Endothelial cell of umbilical vein (primary cell): ENCODE measurements around the gene HPGD. TPM values are rescaled to one million over a fixed set of nuclear protein-coding genes. Genes with fewer than 3 reads are reported as not detected.

Experiments used
- BruUV-seq: library from RNA; stranded (reverse); fragments of 400-500 nt; replicated peaks from 2 replicates; lab custom pipeline; 2021; lab: Mats Ljungman, UMichigan
- CTCF ChIA-PET: fragments of 300-600, 350-600 bp; sonication (Branson Sonifier 250); formaldehyde crosslinking; loops from one replicate; lab custom pipeline; 2021; ENCODE audit warnings: antibody characterized with exemption, inconsistent platforms; lab: Charles Lee
- POLR2A ChIA-PET: fragments of 300-600, 350-600 bp; sonication (Branson Sonifier 250); formaldehyde crosslinking; loops from one replicate; lab custom pipeline; 2021; ENCODE audit warnings: antibody characterized with exemption, inconsistent platforms; lab: Charles Lee
- DNase-seq: peaks from one replicate; pipeline ENCODE4 v3.0.0-alpha.2; 2011; ENCODE audit warnings: low read depth, low spot score
- FAIRE-seq: peaks from 2 replicates; lab custom pipeline; 2011; peaks lifted over from hg19 to GRCh38; lab: Jason Lieb, UNC
- H2AFZ ChIP-seq: 2 replicates; pipeline ENCODE4 v1.6.0; 2012; ENCODE audit warnings: low read depth, low read length, control low read depth, inconsistent platforms
- H3K27ac ChIP-seq: 2 replicates; pipeline ENCODE4 v1.5.1; 2011; ENCODE audit warnings: low read depth, mild to moderate bottlenecking, control low read depth, low read length, moderate library complexity; ENCODE audit not compliant: insufficient read depth
- H3K27me3 ChIP-seq, 2 experiments: 2 replicates each; pipeline versions ENCODE4 v1.6.0 to v1.6.1; 2011; ENCODE audit warnings: low read length in 2 of 2, mixed read lengths in 1 of 2; ENCODE audit not compliant: control insufficient read depth in 2 of 2, insufficient read depth in 2 of 2
- H3K36me3 ChIP-seq, 2 experiments: 2 replicates in 1 of 2; 3 replicates in 1 of 2; pipeline ENCODE4 v1.5.1; 2011; ENCODE audit warnings: low read length in 2 of 2, mild to moderate bottlenecking in 1 of 2, moderate library complexity in 1 of 2; ENCODE audit not compliant: control insufficient read depth in 2 of 2, insufficient read depth in 2 of 2; ENCODE audit errors: extremely low read depth in 1 of 2
- H3K4me1 ChIP-seq: 3 replicates; pipeline ENCODE4 v1.5.1; 2011; ENCODE audit warnings: mild to moderate bottlenecking, low read length; ENCODE audit not compliant: control insufficient read depth, insufficient read depth; ENCODE audit errors: extremely low read depth
- H3K4me2 ChIP-seq: 2 replicates; pipeline ENCODE4 v1.6.1; 2011; ENCODE audit warnings: low read length, control low read depth, mixed read lengths; ENCODE audit not compliant: insufficient read depth
- H3K4me3 ChIP-seq, 3 experiments: fragments of 200-600 bp in 1 of 3; sonication (generic), shearing (Covaris generic) in 1 of 3; replicated peaks in 1 of 3; 2 replicates each; pipeline ENCODE4 v1.5.1; 2011 to 2016; ENCODE audit warnings: control low read depth in 3 of 3, low read length in 3 of 3, mild to moderate bottlenecking in 2 of 3, inconsistent platforms in 1 of 3, low read depth in 1 of 3, moderate library complexity in 1 of 3; ENCODE audit not compliant: insufficient read depth in 1 of 3
- H3K79me2 ChIP-seq: 2 replicates; pipeline ENCODE4 v1.6.0; 2012; ENCODE audit warnings: low read length, inconsistent platforms; ENCODE audit not compliant: control insufficient read depth, insufficient read depth
- H3K9ac ChIP-seq: replicated peaks from 2 replicates; pipeline ENCODE3; 2011; ENCODE audit warnings: low read length, control low read depth; ENCODE audit not compliant: insufficient read depth; ENCODE audit errors: extremely low read depth
- H3K9me1 ChIP-seq: replicated peaks from 3 replicates; pipeline ENCODE4 v1.6.0; 2011; ENCODE audit warnings: mild to moderate bottlenecking, low read length; ENCODE audit not compliant: control insufficient read depth, insufficient read depth; ENCODE audit errors: extremely low read depth
- H3K9me3 ChIP-seq: replicated peaks from 2 replicates; pipeline ENCODE4 v1.5.1; 2012; ENCODE audit warnings: low read length, inconsistent platforms; ENCODE audit not compliant: control insufficient read depth, insufficient read depth
- H4K20me1 ChIP-seq: replicated peaks from 2 replicates; pipeline ENCODE3; 2011; ENCODE audit warnings: mild to moderate bottlenecking, low read length; ENCODE audit not compliant: control insufficient read depth, insufficient read depth; ENCODE audit errors: extremely low read depth
- EZH2 ChIP-seq: IDR thresholded peaks from 2 replicates; pipeline ENCODE4 v1.6.1; 2012; ENCODE audit warnings: borderline replicate concordance, low read depth, mild to moderate bottlenecking, moderate library complexity, low read length, inconsistent platforms; ENCODE audit not compliant: severe bottlenecking
- FOS ChIP-seq: IDR thresholded peaks from 2 replicates; pipeline ENCODE4 v1.6.1; 2011; ENCODE audit warnings: mild to moderate bottlenecking, low read length, moderate library complexity, borderline replicate concordance; ENCODE audit not compliant: insufficient read depth
- GATA2 ChIP-seq: IDR thresholded peaks from 2 replicates; pipeline ENCODE4 v1.7.0; 2011; ENCODE audit warnings: low read depth, mild to moderate bottlenecking, moderate library complexity, mixed read lengths, low read length; ENCODE audit not compliant: insufficient read length, insufficient read depth
- JUN ChIP-seq: IDR thresholded peaks from 2 replicates; pipeline ENCODE4 v1.6.1; 2011; ENCODE audit warnings: borderline replicate concordance, low read depth; ENCODE audit not compliant: insufficient read length, insufficient read depth
- MYC ChIP-seq: IDR thresholded peaks from one replicate; pipeline ENCODE4 v1.6.1; 2011; ENCODE audit warnings: mild to moderate bottlenecking, low read depth, low read length
- POLR2A ChIP-seq: IDR thresholded peaks from 2 replicates; pipeline ENCODE4 v1.6.1; 2012; ENCODE audit warnings: low read depth, mild to moderate bottlenecking, control low read depth, low read length
- POLR2AphosphoS5 ChIP-seq: IDR thresholded peaks from 2 replicates; pipeline ENCODE4 v1.6.1; 2012; ENCODE audit warnings: low read depth, mild to moderate bottlenecking, control low read depth, low read length, moderate library complexity; ENCODE audit not compliant: insufficient read depth
- dilution Hi-C: fragments of 300-500 bp; cut with MboI; formaldehyde crosslinking; loops from one replicate; pipeline ENCODE4 v1.15.0; 2019; ENCODE audit warnings: low sequenced_read_pairs; ENCODE audit not compliant: extremely low pct_ligation_motif_present
- intact Hi-C: fragments of 100-400 bp; cut with micrococcal nuclease; formaldehyde crosslinking; loops from one replicate; pipeline ENCODE4 v1.10.0; 2022
- polyA plus RNA-seq, 4 experiments: library from polyadenylated mRNA; depleted of rRNA in 3 of 4; stranded (reverse) in 3 of 4; unstranded in 1 of 4; fragments of >200 nt; gene quantifications; 2 replicates each; pipeline versions ENCODE4 v1.2.1 to v1.2.3, GENCODE V29; 2011 to 2012; ENCODE audit warnings: missing spikeins in 1 of 4
- total RNA-seq: library from RNA; stranded (reverse); gene quantifications from 2 replicates; pipeline ENCODE4 v1.2.3, GENCODE V29; 2021
- TF ChIP-seq, protein P1 (sequence below), 2 donors: IDR thresholded peaks; 1 replicate in 1 of 2; 2 replicates in 1 of 2; pipeline ENCODE4 v1.5.1; 2011; ENCODE audit warnings: low read length in 2 of 2, mild to moderate bottlenecking in 2 of 2, moderate library complexity in 2 of 2, control low read depth in 1 of 2, inconsistent platforms in 1 of 2, low read depth in 1 of 2; ENCODE audit not compliant: insufficient read depth in 1 of 2; ENCODE audit errors: extremely low read depth in 1 of 2
- TF ChIP-seq, protein P2 (sequence below): IDR thresholded peaks from 2 replicates; pipeline ENCODE4 v1.6.1; 2011; ENCODE audit not compliant: insufficient read depth, insufficient read length

Gene HPGD
- total and polyA plus RNA-seq, 2 donors (not counting 3 experiments of a cell fraction or from before 2014, with no cell fraction given) = not detected

DNA sequence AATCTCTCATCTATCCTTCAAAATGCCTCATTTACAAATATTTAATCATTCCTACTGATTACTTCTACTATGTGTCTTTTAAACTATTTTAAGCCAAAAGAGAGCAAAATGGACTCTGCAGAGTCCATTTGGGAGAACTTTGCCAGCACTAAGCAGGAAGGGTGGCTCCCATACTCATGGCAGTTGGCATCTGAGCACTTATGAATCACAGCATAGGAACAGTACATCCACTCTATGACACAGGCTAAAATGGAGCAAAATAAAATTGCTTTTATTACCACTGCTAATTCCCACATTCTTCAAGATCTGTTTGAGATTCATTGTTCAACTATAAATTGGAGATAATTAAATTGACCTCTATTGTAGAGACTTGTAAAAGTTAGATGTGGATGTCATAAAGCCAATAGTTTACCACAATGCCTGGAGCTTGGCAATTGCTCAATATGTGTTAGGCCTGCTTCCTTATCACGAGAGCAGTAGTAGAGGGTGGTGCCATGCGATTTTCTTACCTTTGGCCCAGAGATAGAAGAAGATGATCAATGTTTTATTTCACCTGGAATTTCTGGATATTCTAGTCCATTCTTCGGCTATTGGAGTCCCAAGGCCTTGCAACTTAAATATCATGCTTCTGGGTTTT is 19.1 kb downstream of the HPGD start:
- Histone ChIP-seq H4K20me1 (no peaks in the 10 kb centered on the region), H3K27ac (no peak overlapping the region), H3K79me2 (no peaks in the 10 kb centered on the region), H3K4me2 (no peak overlapping the region), H3K4me3 (no peak overlapping the region), H3K4me1 (no peaks in the 10 kb centered on the region), H3K9me1 (no peaks in the 10 kb centered on the region), H3K27me3 (no peaks in the 10 kb centered on the region), H3K9ac (no peak overlapping the region), H3K9me3 (no peaks in the 10 kb centered on the region), H3K36me3 (no peaks in the 10 kb centered on the region), H2AFZ (no peak overlapping the region)
- intact Hi-C loops (no loop called here), dilution Hi-C loops (no loop called here)
- DNase-seq (no peak), FAIRE-seq (no peak)
- TF ChIP-seq JUN (no peak), FOS (no peak), EZH2 (no peak), MYC (no peak), GATA2 (no peak), POLR2AphosphoS5 (no peak), POLR2A (no peak)
- TF ChIP-seq, protein P1, sequence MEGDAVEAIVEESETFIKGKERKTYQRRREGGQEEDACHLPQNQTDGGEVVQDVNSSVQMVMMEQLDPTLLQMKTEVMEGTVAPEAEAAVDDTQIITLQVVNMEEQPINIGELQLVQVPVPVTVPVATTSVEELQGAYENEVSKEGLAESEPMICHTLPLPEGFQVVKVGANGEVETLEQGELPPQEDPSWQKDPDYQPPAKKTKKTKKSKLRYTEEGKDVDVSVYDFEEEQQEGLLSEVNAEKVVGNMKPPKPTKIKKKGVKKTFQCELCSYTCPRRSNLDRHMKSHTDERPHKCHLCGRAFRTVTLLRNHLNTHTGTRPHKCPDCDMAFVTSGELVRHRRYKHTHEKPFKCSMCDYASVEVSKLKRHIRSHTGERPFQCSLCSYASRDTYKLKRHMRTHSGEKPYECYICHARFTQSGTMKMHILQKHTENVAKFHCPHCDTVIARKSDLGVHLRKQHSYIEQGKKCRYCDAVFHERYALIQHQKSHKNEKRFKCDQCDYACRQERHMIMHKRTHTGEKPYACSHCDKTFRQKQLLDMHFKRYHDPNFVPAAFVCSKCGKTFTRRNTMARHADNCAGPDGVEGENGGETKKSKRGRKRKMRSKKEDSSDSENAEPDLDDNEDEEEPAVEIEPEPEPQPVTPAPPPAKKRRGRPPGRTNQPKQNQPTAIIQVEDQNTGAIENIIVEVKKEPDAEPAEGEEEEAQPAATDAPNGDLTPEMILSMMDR (IDR thresholded peaks at IDR 0.05; ENCODE audit: extremely low read depth in 1 of 2, insufficient read depth in 1 of 2, low read depth in 1 of 2, low read length in 2 of 2) = no peak
- TF ChIP-seq, protein P2, sequence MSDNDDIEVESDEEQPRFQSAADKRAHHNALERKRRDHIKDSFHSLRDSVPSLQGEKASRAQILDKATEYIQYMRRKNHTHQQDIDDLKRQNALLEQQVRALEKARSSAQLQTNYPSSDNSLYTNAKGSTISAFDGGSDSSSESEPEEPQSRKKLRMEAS = no peak
- CTCF ChIA-PET = no interaction called here
- no TSS peak for BruUV-seq
- POLR2A ChIA-PET = no interaction called here
